GM21737 (cell line): ENCODE measurements around the gene GLUD1.
"Not testable (repeated sequence)": the region's sequence is repeated elsewhere in the genome, so short reads cannot be mapped to it uniquely, and the experiment has no call there.

Experiments used
- ATAC-seq: cut with Tn5 transposase; IDR thresholded peaks from one replicate; pipeline ENCODE4 v1.9.1; 2021; ENCODE audit warnings: mild to moderate bottlenecking, moderate library complexity; ENCODE audit not compliant: unreplicated experiment

Gene GLUD1

GRCh38 chr10:87094373-87095235, at the start of gene GLUD1, which contains the start of gene SHLD2:
Gene GLUD1, minus strand, starts transcription at chr10:87094843. Its CDS starts 74 bp downstream, at chr10:87094769.
Gene SHLD2, plus strand, starts transcription at chr10:87095206. Its CDS starts 56,149 bp downstream, at chr10:87151355.
- ATAC-seq: peak; percentile 67

GRCh38 chr10:87143109-87143418, 48.4 kb upstream of the GLUD1 start:
- ATAC-seq: not testable (repeated sequence)

DNA sequence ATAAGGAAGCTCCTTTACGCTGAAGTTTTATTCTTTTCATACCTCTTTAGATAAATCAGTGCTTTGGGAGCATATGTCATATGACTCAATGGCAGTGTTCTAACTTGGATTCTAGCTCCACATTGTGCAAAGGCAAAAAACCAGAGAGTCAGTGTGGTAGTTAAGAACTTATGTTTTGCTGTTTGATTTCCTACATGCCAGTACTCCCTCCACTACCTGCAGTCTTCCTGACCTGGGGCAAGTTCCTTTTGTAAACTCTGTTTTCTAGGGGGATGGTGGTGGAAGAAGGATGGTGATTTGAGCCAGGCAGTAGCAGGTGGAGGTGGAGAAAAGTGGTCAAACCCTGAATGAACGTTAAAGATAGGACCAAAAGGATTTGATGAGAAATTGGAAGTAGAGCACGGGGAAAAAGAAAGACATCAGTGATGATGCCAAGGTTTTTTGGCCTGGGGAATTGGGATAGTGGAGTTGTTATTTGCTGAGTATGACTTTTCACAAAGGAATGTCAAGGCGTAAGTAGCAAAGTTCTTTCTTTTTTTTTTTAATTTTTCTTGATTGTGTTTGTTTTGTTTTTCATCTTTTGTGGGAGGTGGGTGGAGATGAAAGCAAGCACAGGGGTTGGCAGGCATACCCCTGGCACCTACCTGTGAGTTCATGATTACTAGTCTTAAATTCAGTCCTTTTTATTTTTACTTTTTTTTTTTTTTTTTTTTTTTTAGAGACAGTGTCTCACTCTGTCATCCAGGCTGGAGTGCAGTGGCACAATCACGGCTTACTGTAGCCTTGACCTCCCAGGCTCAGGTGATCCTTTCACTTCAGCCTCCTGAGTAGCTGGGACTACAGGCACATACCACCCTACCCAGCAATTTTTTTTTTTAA, 47.8 kb upstream of the GLUD1 start:
- not testable (repeated sequence) for ATAC-seq

- not testable (repeated sequence) for ATAC-seq
Measured at GRCh38 chr10:87137478-87137877, 42.8 kb upstream of the GLUD1 start.

DNA sequence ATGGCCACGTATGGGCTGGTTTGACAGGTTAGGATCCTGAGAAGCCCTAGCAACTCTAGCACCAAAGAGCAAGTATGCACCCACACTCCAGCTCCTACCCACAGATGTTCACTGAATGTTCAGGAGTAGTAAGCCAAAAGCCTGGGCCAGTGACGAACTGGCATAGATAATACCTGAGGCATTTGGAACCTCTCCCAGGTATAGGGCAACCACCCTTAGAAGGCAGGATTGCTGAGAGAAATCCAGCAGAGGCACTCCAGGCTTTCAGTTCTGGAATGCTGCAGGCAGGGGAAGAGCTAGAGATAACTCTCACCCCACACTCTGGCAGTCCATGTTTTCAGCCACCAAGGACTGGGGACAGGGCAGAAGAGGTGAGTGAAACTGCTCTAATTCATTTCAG, 39.8 kb upstream of the GLUD1 start:
- ATAC-seq: not testable (repeated sequence)

DNA sequence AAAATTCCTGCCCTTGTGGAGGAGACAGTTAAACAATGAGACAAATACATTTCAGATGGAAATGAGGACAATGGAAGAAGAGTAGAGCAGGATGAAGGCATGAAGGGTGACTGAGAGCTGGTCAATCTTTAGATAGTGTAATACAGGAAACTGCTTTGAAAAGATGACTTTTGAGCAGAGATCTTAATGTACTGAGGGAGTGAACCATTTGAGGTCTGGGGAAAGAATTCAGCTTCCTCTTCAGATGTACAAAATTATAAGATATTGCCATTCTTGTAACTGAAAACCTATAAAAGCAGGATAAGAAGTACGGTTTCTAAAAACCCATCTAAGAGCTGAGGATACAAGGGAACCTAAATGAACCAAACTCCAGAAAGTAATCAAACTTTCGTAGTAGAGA, 39.3 kb upstream of the GLUD1 start:
- ATAC-seq: not testable (repeated sequence)

- not testable (repeated sequence) for ATAC-seq
Measured at GRCh38 chr10:87132176-87132575, 37.5 kb upstream of the GLUD1 start.

DNA sequence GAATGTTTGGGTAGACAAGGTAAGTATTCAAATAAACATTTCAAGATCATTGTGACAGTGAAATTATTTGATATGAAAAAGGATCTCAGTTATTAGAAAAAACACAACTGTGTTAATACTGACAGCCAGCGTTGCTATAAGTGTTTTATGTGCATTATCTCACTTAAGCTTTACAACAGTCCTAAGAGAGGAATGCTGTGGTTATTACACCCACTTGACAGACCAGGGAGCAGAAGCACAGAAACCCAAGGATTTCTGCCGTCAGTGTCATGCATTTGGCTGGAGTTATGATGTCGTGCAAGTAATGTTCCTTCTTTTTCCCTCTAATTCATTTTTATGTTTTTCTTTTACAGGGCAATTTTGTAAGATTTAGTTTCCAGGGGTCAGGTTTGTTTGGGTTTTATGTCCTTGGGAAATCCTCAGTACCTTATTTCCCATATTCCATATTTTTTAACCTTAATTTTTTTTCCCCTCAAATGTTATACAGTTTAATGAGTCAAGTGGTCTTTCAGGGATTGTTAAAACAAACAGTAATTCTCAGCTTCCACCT, 33.0 kb upstream of the GLUD1 start:
- ATAC-seq: not testable (repeated sequence)

DNA sequence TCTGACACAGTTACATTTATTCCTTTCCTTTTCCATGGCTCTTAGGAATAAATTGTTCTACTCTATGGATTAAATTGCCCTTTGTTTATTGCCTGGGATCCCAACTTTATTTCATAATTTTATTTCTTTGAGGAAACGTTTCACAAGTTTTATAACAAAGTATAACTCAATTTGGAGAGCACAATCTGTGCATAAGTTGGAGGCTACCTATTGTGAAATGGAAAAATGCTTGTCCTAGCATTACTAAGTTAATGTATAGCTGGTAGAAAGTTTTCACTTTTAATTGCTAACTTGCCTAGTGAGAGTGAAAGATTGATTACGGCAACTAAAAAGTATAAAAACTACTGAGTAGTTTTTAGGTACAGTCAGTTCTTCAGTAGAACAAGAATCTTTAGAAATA, 32.4 kb upstream of the GLUD1 start:
- not testable (repeated sequence) for ATAC-seq

DNA sequence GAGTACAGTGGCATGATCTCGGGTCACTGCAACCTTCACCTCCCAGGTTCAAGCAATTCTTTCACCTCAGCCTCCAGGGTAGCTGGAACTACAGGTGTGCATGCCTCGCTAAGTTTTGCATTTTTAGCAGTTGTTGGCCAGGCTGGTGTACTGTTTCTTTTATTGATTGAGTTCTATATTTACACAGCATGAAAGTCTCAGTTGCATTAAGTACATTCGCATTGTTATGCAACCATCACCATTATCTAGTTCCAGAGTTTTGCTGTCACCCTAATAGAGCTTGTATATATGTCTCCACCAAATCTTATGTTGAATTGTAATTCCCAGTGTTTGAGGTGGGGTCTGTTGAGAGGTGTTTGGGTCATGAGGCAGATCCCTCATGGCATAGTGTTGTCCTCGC, 28.7 kb upstream of the GLUD1 start:
- not testable (repeated sequence) for ATAC-seq

DNA sequence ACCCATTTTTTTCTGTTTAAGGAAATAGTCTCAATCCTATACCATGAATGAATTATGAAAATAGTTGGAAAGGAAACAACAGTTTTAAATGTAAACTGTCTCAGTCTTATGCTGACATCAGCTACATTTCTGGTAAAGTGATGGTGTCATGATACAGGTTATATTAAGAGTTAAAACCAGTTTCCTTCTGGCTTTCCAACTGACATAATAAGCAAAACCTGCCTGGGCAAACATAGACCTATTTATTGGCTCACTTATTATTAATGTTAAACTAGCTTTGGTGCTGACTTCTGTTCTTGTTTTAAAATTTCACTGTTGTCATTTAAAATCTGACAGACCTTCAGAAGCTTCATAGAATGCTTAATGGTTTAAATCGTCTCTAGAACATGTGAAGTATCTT, 24.4 kb upstream of the GLUD1 start:
- ATAC-seq: not testable (repeated sequence)

- not testable (repeated sequence) for ATAC-seq
Measured at GRCh38 chr10:87118122-87118521, 23.5 kb upstream of the GLUD1 start.

- ATAC-seq: no peak
Measured at GRCh38 chr10:87105446-87106124, 10.9 kb upstream of the GLUD1 start.

- not testable (repeated sequence) for ATAC-seq
Measured at GRCh38 chr10:87104727-87105126, 10.1 kb upstream of the GLUD1 start.

GRCh38 chr10:87101996-87102395, 7.4 kb upstream of the GLUD1 start:
- ATAC-seq: no peak

GRCh38 chr10:87095236-87095945, 748 bp upstream of the GLUD1 start:
- ATAC-seq: peak; percentile 43

- peak; percentile 29 for ATAC-seq
Measured at GRCh38 chr10:87093632-87094372, 841 bp downstream of the GLUD1 start.

GRCh38 chr10:87092861-87093631, 1.6 kb downstream of the GLUD1 start:
- no peak for ATAC-seq
